HL-60/S4 treated with retinoic acid at 250 ng/mL for 4 days and 3 days (cell line): ENCODE results near the gene POTEB2.
"Not testable (repeated sequence)": the region's sequence is repeated elsewhere in the genome, so short reads cannot be mapped to it uniquely, and the experiment has no call there.

Source experiments
- in situ Hi-C: fragments of 300-500 bp; cut with MboI; formaldehyde crosslinking; loops from 2 replicates; pipeline ENCODE4 v1.7.0; 2022; ENCODE audit warnings: low sequenced_read_pairs

The POTEB2 gene

GRCh38 chr15:20866214-20866613, at the start of gene POTEB2:
TSS of gene POTEB2 (minus strand) at chr15:20866314. CDS start at chr15:20866281, 33 bp downstream.
- in situ Hi-C loops = not testable (repeated sequence)

- in situ Hi-C loops = not testable (repeated sequence)
Observed at GRCh38 chr15:20879916-20880315, 13.8 kb upstream of the POTEB2 start.

- in situ Hi-C loops = not testable (repeated sequence)
Observed at GRCh38 chr15:20878464-20878863, 12.3 kb upstream of the POTEB2 start.

GRCh38 chr15:20877819-20878218, 11.7 kb upstream of the POTEB2 start:
- in situ Hi-C loops = not testable (repeated sequence)
